ENCODE data around the gene MED12L.

The MED12L gene

GRCh38 chr3:151276038-151276686 lies 190.7 kb downstream of the MED12L start:
- TF ChIP-seq, protein P1, sequence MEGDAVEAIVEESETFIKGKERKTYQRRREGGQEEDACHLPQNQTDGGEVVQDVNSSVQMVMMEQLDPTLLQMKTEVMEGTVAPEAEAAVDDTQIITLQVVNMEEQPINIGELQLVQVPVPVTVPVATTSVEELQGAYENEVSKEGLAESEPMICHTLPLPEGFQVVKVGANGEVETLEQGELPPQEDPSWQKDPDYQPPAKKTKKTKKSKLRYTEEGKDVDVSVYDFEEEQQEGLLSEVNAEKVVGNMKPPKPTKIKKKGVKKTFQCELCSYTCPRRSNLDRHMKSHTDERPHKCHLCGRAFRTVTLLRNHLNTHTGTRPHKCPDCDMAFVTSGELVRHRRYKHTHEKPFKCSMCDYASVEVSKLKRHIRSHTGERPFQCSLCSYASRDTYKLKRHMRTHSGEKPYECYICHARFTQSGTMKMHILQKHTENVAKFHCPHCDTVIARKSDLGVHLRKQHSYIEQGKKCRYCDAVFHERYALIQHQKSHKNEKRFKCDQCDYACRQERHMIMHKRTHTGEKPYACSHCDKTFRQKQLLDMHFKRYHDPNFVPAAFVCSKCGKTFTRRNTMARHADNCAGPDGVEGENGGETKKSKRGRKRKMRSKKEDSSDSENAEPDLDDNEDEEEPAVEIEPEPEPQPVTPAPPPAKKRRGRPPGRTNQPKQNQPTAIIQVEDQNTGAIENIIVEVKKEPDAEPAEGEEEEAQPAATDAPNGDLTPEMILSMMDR (IDR thresholded peaks at IDR 0.05; ENCODE audit: low read depth, low read length, missing control alignments) = no peak
- H3K4me3 ChIP-seq (replicated peaks; ENCODE audit: low read depth, low read length) = no peak overlapping the region
- DNase-seq (ENCODE audit: extremely low read depth, low read depth) = no peak

DNA sequence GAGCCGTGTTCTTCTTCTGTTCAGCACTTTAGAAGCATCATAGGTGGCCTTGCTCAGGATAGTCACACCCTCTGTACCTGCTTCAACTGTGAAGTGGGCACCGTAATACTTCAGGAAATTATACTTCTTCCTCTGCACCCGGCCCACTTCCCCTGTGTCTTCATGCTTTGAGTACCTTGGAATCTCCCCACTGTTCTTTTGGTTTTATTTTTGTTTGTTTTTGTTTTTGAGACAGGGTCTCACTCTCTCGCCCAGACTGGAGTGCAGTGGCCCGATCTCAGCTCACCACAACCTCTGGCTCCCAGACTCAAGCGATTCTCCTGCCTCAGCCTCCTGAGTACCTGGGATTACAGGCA lies 191.2 kb downstream of the MED12L start:
- TF ChIP-seq, protein P1 (IDR thresholded peaks at IDR 0.05; ENCODE audit: low read depth, low read length, missing control alignments) = no peak
- no peak for DNase-seq (ENCODE audit: extremely low read depth, low read depth)
- H3K4me3 ChIP-seq (replicated peaks; ENCODE audit: low read depth, low read length) = no peak overlapping the region

DNA sequence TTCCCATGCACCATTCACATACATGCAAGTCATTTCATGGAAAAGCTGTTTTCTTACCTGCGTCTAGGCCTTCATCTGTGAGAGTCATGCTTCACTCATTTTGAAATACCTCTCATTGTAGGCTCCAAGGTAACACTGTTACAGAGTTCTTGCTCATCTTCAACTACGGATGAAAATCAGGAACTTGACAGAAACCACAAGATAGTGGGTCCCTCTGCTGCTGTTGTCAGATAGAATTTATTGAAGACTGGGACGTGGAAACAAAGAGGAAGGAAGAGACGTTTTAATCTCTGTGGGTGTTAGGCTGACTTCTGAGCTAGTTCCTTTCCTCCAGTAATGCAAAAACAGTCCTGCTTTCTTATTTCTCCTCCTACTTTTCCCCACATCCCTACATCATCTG lies 192.8 kb downstream of the MED12L start, which contains the start of gene P2RY14:
Gene P2RY14 (minus strand): TSS at position 313 of the 400 bp plus-strand sequence. CDS start 64,226 bp downstream, outside the sequence.
- no peak for DNase-seq (ENCODE audit: extremely low read depth, low read depth)
- TF ChIP-seq, protein P1 (IDR thresholded peaks at IDR 0.05; ENCODE audit: low read depth, low read length, missing control alignments) = no peak
- H3K4me3 ChIP-seq (replicated peaks; ENCODE audit: low read depth, low read length) = no peak within 1 kb of the TSS

GRCh38 chr3:151281671-151282324 lies 196.3 kb downstream of the MED12L start:
- TF ChIP-seq, protein P1 (IDR thresholded peaks at IDR 0.05; ENCODE audit: low read depth, low read length, missing control alignments) = no peak
- no peak for DNase-seq (ENCODE audit: extremely low read depth, low read depth)
- H3K4me3 ChIP-seq (replicated peaks; ENCODE audit: low read depth, low read length) = no peak overlapping the region

DNA sequence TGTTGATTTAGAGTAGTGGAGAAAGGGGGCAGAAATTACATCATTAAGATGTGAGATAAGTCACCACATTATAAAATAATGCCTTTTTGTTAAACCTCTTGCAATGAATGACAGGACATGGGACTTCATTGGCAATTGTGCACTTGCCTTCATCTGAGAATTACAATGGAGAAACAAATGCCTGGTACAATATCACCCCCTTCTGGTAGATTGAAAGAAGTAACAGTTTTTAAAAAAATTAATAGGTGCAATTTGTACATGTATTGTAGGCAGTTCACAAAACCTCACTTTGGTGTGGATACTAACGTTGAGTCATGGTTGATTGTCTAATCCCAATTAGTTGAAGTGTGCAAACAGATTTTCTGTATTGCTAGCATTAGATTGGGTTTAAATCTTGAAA lies 197.5 kb downstream of the MED12L start:
- DNase-seq (ENCODE audit: extremely low read depth, low read depth) = peak; percentile 50
- H3K4me3 ChIP-seq (replicated peaks; ENCODE audit: low read depth, low read length) = no peak overlapping the region
- TF ChIP-seq, protein P1 (IDR thresholded peaks at IDR 0.05; ENCODE audit: low read depth, low read length, missing control alignments) = peak; percentile 43

DNA sequence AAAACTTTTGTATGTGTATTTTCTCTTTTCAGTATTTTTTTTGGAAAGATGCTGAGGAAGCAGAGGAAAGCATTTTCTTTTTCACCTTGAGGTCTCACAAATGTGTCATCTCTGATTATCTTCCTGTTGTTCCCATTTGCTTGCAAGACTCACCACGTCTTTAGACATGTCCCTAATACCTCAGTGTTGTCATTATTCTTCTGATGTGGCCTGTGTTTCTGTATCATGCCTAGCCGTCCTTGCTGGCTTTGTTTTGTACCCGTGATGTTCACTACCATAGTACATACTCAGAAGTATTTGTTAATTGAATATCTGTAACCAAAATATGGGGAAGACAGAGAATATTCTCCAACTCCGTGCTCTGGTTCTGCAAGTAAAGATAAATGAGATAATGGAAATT lies 197.9 kb downstream of the MED12L start:
- no peak overlapping the region for H3K4me3 ChIP-seq (replicated peaks; ENCODE audit: low read depth, low read length)
- TF ChIP-seq, protein P1 (IDR thresholded peaks at IDR 0.05; ENCODE audit: low read depth, low read length, missing control alignments) = no peak
- no peak for DNase-seq (ENCODE audit: extremely low read depth, low read depth)
